ENCODE results near the gene ABL1.

DNA sequence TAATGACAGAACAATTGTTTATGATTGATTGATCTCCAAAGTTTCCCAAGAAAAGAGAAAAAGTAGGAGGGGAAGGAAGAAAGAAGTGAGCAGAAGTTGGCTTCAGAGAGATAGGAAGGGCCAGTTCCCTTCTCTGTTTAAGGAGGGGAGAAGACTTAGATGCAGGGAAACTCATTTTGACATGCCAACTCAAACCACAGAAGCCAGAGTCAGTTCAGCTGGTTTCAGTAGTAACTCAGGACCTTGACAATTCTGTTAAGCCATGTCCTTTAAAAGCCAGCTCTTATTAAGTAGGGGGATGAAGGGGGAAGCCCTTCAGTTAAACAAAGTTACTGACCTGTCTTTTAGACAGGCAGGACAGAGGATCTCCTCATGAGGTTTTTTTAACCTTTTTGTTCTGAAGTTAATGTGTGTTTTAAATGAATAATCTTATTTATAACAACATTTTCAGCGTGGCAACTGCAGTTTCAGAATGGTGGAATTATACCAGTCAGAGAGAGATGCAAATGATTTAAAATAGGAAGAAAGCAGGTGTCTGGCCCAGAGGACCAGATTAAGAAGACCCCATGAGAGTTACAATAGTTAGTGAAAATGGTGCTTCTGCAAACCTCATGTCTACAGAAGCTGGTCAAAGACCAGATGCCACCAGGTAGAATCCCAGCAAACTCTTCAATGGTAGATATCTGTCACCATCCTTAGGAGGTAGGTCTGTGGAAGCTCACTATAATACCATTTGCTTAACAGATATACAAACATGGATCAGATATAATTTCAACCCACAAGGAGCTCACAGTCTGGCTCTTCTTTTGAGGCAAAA lies 29.3 kb upstream of the ABL1 start:
- TF ChIP-seq CTCF (IDR thresholded peaks at IDR 0.05; ENCODE audit: low read length) (no peak), EZH2 (optimal IDR thresholded peaks at IDR 0.05; ENCODE audit: low read depth, low read length) (no peak)
